ENCODE results near the gene POU6F1.
A peak's percentile ranks its signal among the peaks of the same experiment; 100 is the strongest.
"Not testable (repeated sequence)": the region's sequence is repeated elsewhere in the genome, so short reads cannot be mapped to it uniquely, and the experiment has no call there.

POU6F1 gene

GRCh38 chr12:51227962-51228361 lies 10.1 kb upstream of the POU6F1 start:
- no peak for DNase-seq

DNA sequence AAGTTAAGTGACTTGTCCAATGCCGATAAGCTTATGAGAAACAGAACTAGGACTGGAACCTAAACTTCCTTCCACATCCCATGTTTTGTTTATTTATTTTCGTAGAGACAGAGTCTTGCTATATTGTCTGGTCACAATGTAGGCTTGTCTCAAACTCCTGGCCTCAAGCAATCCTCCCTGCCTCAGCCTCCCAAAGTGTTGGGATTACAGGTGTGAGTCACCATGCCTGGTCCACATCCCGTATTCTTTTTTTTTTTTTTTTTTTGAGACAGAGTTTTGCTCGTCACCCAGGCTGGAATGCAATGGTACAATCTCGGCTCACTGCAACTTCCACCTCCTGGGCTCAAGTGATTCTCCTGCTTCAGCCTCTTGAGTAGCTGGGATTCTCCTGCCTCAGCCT lies 9.2 kb upstream of the POU6F1 start:
- not testable (repeated sequence) for DNase-seq

GRCh38 chr12:51225771-51226170 lies 7.9 kb upstream of the POU6F1 start:
- no peak for DNase-seq

DNA sequence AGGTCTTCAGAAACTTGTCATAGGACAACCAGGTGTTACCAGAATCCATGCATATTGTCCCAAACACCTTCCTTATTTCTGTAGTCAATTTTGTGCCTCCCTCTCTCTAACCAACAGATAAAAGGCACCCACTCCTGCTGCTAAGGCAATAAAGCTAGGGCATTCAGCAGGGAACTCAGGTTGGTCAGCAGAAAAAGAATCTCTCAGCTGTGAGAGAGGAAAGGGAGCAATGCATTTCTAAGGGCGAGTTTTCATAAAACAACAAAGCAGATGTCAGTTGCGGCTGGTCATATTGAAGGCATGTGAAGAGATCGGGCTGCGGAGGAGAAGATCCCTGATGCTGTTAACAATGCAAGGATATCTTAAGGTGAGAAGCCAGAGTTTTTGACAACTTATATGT lies 7.4 kb upstream of the POU6F1 start:
- no peak for DNase-seq

DNA sequence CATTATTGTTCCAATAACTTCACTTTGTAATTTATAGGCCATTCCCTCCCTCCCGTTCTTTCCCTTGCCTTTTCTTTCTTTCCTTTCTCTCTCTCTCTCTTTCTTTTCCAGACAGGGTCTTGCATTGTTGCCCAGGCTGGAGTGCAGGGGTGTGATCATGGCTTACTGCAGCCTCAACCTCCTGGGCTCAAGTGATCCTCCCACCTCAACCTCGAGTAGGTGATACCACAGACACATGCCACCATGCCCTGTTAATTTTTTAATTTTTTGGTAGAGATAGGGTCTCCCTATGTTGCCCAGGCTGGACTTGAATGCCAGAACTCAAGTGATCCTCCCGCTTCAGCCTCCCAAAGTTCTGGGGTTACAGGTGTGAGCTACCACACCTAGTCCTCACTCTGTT lies 6.8 kb upstream of the POU6F1 start:
- no peak for DNase-seq

DNA sequence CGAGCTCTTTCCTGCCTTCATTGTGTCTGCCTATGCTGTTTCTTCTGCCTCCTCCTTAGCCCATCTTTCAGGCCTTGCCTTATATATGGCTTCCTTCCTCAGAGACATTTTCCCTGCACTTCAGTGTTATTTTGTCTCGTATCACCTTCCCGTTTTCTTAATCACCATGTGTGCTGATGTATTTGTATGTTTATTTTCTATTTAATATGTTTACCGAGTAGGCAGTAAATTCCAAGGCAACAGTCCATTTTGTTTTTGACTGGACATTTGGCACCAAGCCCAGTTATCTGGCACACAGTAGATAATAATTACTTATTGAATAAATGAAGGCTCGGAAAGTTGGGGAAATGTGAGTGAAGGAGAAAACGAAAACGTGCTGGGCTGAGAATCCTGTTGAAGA lies 4.6 kb upstream of the POU6F1 start:
- no peak for DNase-seq

GRCh38 chr12:51219857-51220256 lies 2.0 kb upstream of the POU6F1 start:
- DNase-seq: not testable (repeated sequence)

GRCh38 chr12:51219322-51219721 lies 1.5 kb upstream of the POU6F1 start:
- DNase-seq: no peak

- DNase-seq: peak; percentile 25 to 51
Measured at GRCh38 chr12:51218607-51219161, 822 bp upstream of the POU6F1 start.

- peak in 1 of 2 experiments; percentile 0 for DNase-seq
Measured at GRCh38 chr12:51217133-51217967, 512 bp downstream of the POU6F1 start.

DNA sequence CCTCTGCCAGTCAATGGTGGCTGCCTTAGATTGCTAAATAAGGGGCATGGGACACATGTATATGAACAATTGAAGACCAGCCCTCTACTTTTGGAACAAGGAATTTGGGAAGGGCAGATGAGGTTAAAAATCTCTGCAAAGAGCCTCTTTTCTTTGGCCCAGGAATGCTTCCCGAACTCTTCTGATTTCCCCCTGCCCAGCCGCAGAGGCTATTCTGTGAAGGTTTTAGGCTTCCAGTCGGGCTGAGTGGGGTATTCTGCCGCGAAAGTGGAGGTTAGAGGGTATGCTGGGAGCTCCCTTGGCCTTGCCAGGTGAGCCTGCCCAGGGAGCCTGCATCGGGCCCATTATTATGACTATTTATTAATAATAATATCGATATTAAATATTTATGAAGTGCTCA lies 1.2 kb downstream of the POU6F1 start:
- no peak for DNase-seq

- DNase-seq: no peak
Measured at GRCh38 chr12:51214895-51215294, 3.0 kb downstream of the POU6F1 start.

DNA sequence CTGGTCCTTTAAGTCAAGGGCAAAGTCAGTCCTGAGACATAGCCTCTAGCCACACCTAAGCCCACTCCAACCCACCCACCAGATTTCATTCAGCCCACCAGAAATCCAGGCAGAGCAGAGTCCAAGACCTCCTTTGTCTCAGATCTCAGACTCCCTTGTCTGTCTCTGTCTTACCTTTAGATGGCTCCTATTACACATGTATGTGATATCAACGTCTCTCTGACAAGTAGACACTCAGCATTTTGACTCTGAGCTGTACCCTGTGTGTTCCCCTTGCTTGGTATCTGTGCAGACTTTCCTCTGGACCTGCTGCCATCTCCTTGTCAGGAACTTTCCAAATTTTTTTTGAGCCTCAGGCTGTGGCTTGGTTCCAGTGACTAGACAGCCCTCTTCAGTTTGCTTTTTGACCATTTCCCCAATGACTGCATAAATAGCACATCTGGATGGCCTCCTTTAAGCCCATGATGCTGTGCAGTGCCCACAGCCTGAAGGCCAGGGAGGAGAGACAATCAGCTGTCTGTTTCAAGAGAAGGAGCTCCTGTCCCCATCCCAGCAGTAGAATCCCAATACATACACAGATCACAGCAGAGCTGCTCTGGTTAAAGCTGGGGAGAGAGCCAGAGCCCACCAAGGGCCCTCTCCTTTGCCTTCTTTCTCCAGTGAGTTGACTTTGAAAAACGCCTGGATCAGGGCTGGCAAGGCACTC lies 7.0 kb downstream of the POU6F1 start:
- DNase-seq: no peak

DNA sequence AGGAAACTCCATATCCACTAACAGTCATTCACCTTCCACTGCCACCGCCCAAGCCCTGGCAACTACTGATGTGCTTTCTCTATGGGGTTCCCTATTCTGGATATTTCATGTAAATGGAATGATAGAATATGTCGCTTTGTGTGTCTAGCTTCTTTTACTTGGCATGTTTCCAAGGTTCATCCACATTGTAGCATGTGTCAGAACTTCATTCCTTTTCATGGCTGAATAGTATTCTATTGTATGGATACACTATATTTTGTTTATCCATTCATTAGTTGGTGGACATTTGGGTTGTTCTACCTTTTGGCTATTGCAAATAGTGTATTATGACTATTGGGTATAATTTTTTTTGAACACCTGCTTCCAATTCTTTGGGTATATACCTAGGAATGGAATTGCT lies 8.6 kb downstream of the POU6F1 start:
- no peak for DNase-seq

DNA sequence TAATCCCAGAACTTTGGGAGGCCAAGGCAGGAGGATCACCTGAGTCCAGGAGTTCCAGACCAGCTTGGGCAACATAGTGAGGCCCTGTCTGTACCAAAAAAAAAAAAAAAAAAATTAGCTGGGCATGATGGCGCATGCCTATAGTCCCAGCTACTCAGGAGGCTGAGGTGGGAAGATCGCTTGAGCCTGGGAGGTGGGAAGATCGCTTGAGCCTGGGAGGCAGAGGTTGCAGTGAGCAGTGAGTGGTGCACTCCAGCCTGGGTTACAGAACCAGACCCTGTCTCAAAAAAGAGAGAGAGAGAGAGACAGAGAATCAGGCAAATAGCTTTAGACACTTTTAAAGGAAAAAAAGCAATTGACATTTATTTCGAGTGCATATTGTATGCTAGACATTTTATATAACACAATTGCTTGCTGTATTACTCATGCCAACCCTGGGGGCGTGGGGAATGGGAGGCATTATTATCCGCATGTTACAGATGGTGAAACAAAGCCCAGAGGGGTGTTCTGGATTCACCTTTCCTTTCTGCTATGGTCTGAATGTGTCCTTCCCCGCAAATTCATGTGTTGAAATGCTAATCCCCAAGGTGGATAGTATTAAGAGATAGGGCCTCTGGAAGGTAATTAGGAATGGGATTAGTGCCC lies 9.7 kb downstream of the POU6F1 start:
- no peak for DNase-seq

DNA sequence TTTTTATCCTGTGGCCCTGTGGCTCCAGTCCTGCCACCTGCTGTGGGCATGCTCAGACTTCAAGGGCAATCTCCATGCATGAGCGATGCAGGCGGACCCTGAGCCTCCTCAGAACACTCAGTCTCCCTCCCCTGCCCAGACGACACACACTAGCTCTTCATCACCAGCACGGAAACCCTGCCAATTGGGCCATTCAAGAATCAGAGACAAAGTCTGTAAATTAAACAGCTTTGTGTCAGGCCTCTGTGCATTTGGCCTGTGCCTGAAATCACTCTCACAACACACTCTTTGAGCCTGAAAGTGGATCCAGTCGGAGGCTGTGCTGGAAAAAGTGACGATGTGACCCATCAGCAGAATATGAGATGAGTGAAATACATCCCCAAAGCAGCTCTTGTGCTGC lies 12.5 kb downstream of the POU6F1 start:
- no peak for DNase-seq

GRCh38 chr12:51202718-51203117 lies 15.1 kb downstream of the POU6F1 start:
- no peak for DNase-seq

GRCh38 chr12:51200806-51201205 lies 17.1 kb downstream of the POU6F1 start:
- no peak for DNase-seq

DNA sequence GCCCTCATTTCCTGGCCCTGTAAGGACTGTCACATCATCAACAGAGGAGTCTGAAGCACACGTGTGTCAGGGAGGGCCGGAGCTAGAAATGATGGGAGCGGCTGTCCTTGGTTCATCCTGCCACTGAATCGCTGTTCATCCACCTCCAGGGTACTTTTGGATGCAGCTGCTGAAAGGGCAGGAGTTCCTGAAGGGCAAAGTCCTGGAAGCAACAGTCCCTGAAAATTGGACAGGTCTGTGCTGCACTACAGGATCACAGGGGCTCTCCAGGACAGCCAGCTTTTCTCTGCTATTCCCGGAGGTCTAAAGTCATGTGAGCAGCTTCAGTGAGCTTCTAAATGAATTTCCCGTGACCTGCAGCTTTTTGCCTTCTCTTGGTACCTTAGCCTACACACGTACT lies 17.7 kb downstream of the POU6F1 start:
- no peak for DNase-seq

DNA sequence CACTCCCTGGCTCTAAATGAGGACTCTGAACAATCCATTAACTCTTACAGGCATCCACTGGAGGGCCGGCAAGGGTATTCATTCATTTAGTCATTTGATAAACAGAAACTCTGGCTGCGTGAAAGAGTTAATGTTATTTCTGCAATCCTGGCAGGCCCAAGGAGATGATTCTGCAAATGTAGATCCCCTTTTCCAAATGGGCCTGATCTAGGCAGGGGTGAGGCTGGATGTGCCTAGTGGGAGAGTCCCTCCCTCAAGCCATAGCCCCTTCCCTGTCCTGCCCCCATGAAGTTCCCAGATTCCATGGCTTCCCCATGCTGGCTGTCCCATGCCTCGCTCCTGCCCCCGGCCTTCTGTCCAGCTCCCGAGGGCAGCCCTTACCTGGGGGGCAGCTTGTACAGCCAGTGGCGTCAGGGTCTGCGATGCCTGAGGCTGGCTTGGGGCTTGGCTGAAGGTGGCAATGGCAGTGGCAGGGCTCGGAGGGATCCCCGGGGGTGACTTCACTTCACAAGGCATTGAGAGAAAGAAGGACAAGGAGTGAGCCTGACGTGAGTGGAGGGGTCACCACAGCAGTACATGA lies 18.4 kb downstream of the POU6F1 start:
- DNase-seq: no peak

- no peak for DNase-seq
Measured at GRCh38 chr12:51198568-51199365, 19.1 kb downstream of the POU6F1 start.

Data from SHP77 (cell line).